Medulla oblongata (tissue), 1 donor: ENCODE results near the gene PTPN7.

Experiments
- DNase-seq: peaks from one replicate; pipeline ENCODE4 v3.0.0-alpha.2; 2015; ENCODE audit errors: extremely low spot score

The PTPN7 gene

GRCh38 chr1:202106340-202107254 lies 53.8 kb downstream of the PTPN7 start:
- DNase-seq, result no peak

GRCh38 chr1:202105571-202106339 lies 54.6 kb downstream of the PTPN7 start:
- no peak for DNase-seq

- no peak for DNase-seq
Measured at GRCh38 chr1:202104073-202104472, 56.3 kb downstream of the PTPN7 start.

GRCh38 chr1:202101184-202101583 lies 59.2 kb downstream of the PTPN7 start:
- DNase-seq, result no peak
